Activated B cell treated with CpG ODN at 0.5 μM for 24 hours (primary cell): ENCODE data around the gene SIPA1L3. TPM values are rescaled to one million over a fixed set of nuclear protein-coding genes. Genes with fewer than 3 reads are reported as not detected.
A peak's percentile ranks its signal among the peaks of the same experiment; 100 is the strongest.
"Not testable (repeated sequence)": the region's sequence is repeated elsewhere in the genome, so short reads cannot be mapped to it uniquely, and the experiment has no call there.

Experiments used
- ATAC-seq: fragments of 200-7000 bp; cut with Tn5 transposase; one replicate; pipeline ENCODE4 v1.10.0; 2021; ENCODE audit warnings: low read depth, mild to moderate bottlenecking, moderate library complexity
- CTCF ChIA-PET: fragments of 350-600 bp; sonication (Branson Sonifier 250); formaldehyde crosslinking; loops from one replicate; lab custom pipeline; 2021; ENCODE audit warnings: antibody characterized with exemption; lab: Charles Lee
- POLR2A ChIA-PET: fragments of 350-600 bp; sonication (Branson Sonifier 250); formaldehyde crosslinking; loops from one replicate; lab custom pipeline; 2021; ENCODE audit warnings: antibody characterized with exemption; lab: Charles Lee
- DNase-seq: peaks from one replicate; pipeline ENCODE4 v3.0.0; 2022
- H3K27ac Mint-ChIP-seq: one replicate; pipeline ENCODE4 v1.8.0; 2020; ENCODE audit warnings: mixed read lengths
- H3K27me3 Mint-ChIP-seq: one replicate; pipeline ENCODE4 v1.8.0; 2021; ENCODE audit warnings: mixed read lengths
- H3K36me3 Mint-ChIP-seq: one replicate; pipeline ENCODE4 v1.8.0; 2021; ENCODE audit warnings: low read depth, mixed read lengths
- H3K4me1 Mint-ChIP-seq: one replicate; pipeline ENCODE4 v1.8.0; 2021; ENCODE audit warnings: mixed read lengths
- H3K4me3 Mint-ChIP-seq: one replicate; pipeline ENCODE4 v1.8.0; 2020; ENCODE audit warnings: mild to moderate bottlenecking, mixed read lengths
- H3K9me3 Mint-ChIP-seq: one replicate; pipeline ENCODE4 v1.8.0; 2020; ENCODE audit warnings: mixed read lengths
- CTCF ChIP-seq: fragments of 200-600 bp; IDR thresholded peaks from one replicate; pipeline ENCODE4 v1.8.0; 2022; ENCODE audit warnings: antibody characterized with exemption, mild to moderate bottlenecking
- intact Hi-C: fragments of 100-400 bp; cut with micrococcal nuclease; formaldehyde crosslinking; loops from one replicate; pipeline ENCODE4 v1.15.1; 2024
- total RNA-seq: library from RNA; stranded (reverse); gene quantifications from 2 replicates; pipeline ENCODE4 v1.2.3, GENCODE V29; 2022

SIPA1L3 gene
- total RNA-seq, 1 donor from 2014 or later, result 145 TPM

GRCh38 chr19:38062959-38063761 is 156.2 kb downstream of the SIPA1L3 start:
- H3K9me3 Mint-ChIP-seq, result no peaks in the 10 kb centered on the region
- CTCF ChIA-PET, result no interaction called here
- H3K27ac Mint-ChIP-seq, result peak overlapping the region; percentile 64
- intact Hi-C loops, result no loop called here
- H3K36me3 Mint-ChIP-seq, result peaks cover 26% of the 10 kb centered on the region
- no peak overlapping the region for H3K4me3 Mint-ChIP-seq
- no peak for ATAC-seq
- POLR2A ChIA-PET, result interaction anchor here (0.7 kb wide), 1 partner anchor 13 kb away, joined by 3 read pairs; no protein-coding TSS in a partner anchor
- no peak for TF ChIP-seq CTCF
- DNase-seq, result no peak
- H3K4me1 Mint-ChIP-seq, result peaks cover 48% of the 10 kb centered on the region
- H3K27me3 Mint-ChIP-seq, result no peaks in the 10 kb centered on the region

DNA sequence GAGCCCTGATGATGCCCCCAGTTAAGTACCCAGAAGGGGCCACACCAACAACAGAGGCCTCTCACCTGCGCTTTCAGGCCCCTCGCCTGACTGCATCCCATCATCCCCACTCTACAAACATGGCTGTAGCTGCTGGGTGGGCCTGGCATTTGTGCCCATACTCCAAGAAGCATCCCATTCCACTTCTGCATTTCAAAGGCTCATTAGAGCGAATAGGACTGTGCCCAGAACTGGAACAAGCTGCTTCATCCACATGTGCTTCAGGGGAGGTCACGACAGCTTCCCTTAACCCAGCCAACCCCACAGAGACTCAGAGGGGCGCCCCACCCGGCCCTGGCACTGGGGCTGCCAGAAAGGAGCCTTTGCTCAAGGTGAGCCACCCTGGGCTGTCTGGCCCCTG is 156.9 kb downstream of the SIPA1L3 start:
- ChIA-PET POLR2A (no interaction called here), CTCF (no interaction called here)
- H3K4me1 Mint-ChIP-seq, result peaks cover 44% of the 10 kb centered on the region
- no peak for TF ChIP-seq CTCF
- intact Hi-C loops, result no loop called here
- DNase-seq, result no peak
- H3K27ac Mint-ChIP-seq, result peak overlapping the region; percentile 82
- no peak for ATAC-seq
- no peaks in the 10 kb centered on the region for H3K27me3 Mint-ChIP-seq
- H3K9me3 Mint-ChIP-seq, result no peaks in the 10 kb centered on the region
- H3K4me3 Mint-ChIP-seq, result no peak overlapping the region
- peaks cover 26% of the 10 kb centered on the region for H3K36me3 Mint-ChIP-seq

DNA sequence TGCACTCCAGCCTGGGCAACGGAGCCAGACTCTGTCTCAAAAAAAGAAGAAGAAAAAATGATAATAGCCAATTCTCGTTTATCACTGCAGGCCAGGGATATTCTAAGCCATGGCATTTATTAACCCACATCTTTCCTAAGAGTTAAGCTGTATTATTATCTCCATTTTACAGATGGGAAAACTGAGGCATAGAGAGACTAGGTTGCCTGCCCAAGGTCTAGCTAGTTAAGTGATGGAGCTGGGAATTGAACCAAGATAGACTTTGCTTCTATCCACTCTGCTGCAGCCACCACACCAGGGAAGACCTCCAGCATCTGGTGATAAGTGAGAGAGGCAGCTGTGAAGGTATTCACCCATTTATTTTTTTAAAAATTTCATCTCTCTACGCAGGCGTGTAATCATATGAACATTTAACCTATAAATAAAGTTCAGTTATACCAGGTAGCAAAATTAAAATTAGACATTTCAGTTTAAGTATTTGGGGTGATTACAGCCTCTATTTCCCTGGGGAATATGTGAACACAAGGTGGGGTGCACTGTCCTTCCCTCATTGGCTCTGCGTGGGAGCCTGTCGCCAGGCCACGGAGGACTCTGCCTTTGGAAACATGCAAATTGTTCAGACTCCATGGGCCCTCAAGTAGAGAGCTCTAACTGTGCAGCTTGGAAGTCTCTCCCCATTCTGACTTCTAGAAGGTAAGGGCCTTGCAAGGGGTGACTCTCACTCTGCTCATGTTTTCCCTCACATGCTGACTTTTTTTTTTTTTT is 157.8 kb downstream of the SIPA1L3 start:
- no peak for ATAC-seq
- CTCF ChIA-PET, result interaction anchor here (0.7 to 1.0 kb wide), 2 partner anchors 59 to 163 kb away, joined by 3 to 4 read pairs; no protein-coding TSS in a partner anchor

DNA sequence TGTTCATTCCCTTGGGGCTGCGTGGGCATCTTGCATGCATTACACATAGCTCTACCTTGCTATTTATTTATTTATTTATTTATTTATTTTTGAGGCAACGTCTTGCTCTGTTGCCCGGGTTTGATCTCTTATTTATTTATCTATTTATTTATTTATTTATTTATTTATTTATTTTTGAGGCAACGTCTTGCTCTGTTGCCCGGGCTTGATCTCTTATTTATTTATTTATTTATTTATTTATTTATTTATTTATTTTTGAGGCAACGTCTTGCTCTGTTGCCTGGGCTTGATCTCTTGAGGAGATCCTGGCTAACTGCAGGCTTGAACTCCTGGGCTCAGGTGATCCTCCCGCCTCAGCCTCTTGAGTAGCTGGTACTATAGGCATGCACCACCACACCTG is 158.8 kb downstream of the SIPA1L3 start:
- H3K27ac Mint-ChIP-seq, DNase-seq, H3K27me3 Mint-ChIP-seq, ATAC-seq, H3K4me3 Mint-ChIP-seq, H3K9me3 Mint-ChIP-seq, intact Hi-C loops: not testable (repeated sequence)
- CTCF ChIA-PET, result interaction anchor here (0.7 to 1.0 kb wide), 2 partner anchors 60 to 163 kb away, joined by 3 to 4 read pairs; no protein-coding TSS in a partner anchor
- POLR2A ChIA-PET, result interaction anchor here (1.4 kb wide), 1 partner anchor 10 kb away, joined by 3 read pairs; no protein-coding TSS in a partner anchor
- Mint-ChIP-seq H3K4me1 (peaks cover 31% of the 10 kb centered on the region), H3K36me3 (peaks cover 38% of the 10 kb centered on the region)

More for the DNA sequence above, 157.8 kb downstream of the SIPA1L3 start:
- Mint-ChIP-seq H3K4me1 (peaks cover 37% of the 10 kb centered on the region), H3K4me3 (no peak overlapping the region), H3K36me3 (peaks cover 31% of the 10 kb centered on the region), H3K9me3 (no peaks in the 10 kb centered on the region), H3K27ac (peak overlapping the region; percentile 82), H3K27me3 (no peaks in the 10 kb centered on the region)
- POLR2A ChIA-PET, result interaction anchor here (0.8 to 1.4 kb wide), 2 partner anchors 10 to 39 kb away, joined by 3 read pairs; no protein-coding TSS in a partner anchor
- no peak for TF ChIP-seq CTCF
- intact Hi-C loops, result no loop called here
- no peak for DNase-seq

- DNase-seq (no peak), ATAC-seq (no peak)
- Mint-ChIP-seq H3K27ac (peak overlapping the region; percentile 37), H3K27me3 (no peaks in the 10 kb centered on the region), H3K36me3 (peaks cover 53% of the 10 kb centered on the region), H3K4me1 (peaks cover 15% of the 10 kb centered on the region), H3K4me3 (no peak overlapping the region), H3K9me3 (no peaks in the 10 kb centered on the region)
- TF ChIP-seq CTCF, result no peak
- CTCF ChIA-PET, result no interaction called here
- POLR2A ChIA-PET, result interaction anchor here (1.6 to 2.1 kb wide), 2 partner anchors 11 to 20 kb away, joined by 3 to 5 read pairs; no protein-coding TSS in a partner anchor
- intact Hi-C loops, result no loop called here
Measured at GRCh38 chr19:38068826-38069225, 161.8 kb downstream of the SIPA1L3 start.
